Stimulated activated CD8-positive, alpha-beta memory T cell treated with anti-CD3 and anti-CD28 coated beads, Interleukin-12 subunit alpha, Interleukin-12 subunit beta, amount 100 ng/mL, for 4 hours (primary cell): ENCODE results near the gene POM121.
"Not testable (repeated sequence)": the region's sequence is repeated elsewhere in the genome, so short reads cannot be mapped to it uniquely, and the experiment has no call there.

Experiments
- DNase-seq: peaks from one replicate; pipeline ENCODE4 v3.0.0-alpha.2; 2020; ENCODE audit warnings: low read depth

POM121 gene

DNA sequence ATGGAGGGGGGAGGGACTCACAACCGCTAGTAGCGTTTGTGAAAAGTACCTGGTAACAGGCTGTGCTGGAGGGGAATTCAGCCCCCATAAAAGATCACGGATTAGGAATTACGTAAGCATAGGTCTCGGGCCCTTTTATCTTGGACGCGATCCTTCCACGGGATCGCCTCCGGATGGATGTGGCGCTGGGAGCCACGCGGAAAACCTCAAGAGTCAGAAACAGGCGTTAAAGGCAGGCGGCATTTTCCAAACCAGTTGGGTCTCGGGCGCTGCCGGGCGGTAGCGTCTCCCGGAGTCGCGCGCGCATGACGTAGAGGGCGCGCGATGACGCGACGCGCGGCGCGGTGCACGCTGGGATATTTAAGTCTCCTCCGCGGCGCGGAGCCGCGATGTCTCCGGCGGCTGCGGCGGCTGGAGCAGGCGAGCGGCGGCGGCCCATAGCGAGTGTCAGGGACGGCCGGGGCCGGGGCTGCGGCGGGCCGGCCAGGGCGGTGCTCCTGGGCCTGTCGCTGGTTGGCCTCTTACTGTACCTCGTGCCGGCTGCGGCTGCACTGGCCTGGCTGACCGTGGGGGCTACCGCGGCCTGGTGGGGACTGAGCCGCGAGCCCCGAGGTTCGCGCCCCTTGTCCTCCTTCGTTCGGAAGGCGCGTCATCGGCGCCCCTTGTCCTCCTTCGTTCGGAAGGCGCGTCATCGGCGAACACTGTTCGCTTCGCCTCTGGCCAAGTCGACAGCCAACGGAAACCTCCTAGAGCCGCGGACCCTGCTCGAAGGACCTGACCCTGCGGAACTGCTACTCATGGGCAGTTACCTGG, at the start of gene POM121:
Gene POM121 (plus strand): TSS at position 363 of the 813 bp plus-strand sequence. CDS start 27 bp downstream, at position 390.
- DNase-seq: peak; percentile 81

DNA sequence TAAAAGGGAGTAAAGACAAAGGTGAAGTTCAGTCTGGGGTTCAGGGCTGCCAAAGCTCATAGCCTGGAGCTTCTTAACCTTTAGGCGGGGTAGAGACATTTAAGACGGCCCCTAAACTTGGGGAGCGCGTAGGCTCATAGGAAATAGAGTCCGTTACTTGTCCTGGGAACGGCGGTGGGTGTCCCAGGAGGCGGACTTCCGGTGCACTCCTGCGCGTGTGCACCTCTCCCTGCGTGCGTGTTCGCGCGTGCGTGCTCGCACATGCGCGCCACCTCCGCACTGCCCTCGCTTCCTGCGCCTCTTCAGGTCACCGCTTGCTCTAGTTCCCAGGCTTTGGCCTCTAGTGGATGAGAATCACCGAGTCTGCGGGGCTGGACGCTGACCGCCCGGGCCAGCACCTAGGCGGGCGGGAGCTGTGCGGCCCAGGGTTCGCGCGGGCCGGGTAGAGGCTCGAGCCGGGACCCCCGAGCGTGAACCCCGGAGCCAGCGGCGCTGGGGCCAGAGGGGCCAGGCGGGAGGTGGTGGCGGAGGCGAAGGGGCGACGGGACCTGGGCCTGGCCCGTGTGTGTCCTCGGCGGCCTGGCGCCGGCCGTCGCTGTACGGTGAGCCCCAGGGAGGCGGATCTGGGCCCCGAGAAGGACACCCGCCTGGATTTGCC, 45.7 kb upstream of the POM121 start:
- DNase-seq: peak; percentile 59

DNA sequence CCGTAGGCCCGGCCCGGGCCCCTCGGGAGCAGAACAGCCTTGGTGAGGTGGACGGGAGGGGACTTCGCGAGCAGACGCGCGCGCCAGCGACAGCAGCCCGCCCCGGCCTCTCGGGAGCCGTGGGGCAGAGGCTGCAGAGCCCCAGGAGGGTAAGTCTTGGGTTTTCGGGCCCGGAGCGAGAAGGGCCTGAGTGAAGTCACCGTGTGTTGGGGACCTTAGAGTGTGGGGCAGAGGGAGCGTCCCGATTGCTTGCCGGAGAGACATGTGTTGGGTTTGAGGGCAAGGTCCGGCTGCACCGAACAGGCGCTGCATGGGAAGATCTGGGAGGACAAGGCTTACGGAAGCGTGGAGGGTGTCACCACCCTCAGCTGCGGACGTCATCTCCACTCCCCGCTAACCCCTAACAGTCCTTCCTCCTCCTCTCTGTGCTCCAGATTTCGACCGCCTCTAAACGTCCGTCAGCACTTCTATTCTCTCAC, 45.1 kb upstream of the POM121 start:
- peak; percentile 13 for DNase-seq

DNA sequence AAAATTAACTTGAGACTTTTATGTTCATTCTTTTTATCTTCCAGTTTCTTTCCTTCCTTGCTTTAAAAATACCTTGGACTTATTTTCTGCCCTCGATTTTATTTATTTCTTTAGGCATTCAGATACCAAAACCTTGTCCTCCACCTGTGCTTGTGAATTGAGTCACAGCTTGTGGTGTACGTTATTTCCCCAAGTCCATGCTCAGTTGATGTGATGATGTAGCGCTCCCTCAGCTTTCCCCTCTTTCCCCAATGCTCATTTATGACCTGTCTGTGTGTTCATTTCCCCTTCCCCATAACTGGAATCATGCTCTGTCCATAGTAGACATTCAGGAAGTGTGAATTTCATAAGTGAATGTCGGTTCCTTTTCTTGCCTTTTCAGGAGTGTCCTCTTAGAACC, 33.1 kb upstream of the POM121 start:
- DNase-seq: not testable (repeated sequence)

DNA sequence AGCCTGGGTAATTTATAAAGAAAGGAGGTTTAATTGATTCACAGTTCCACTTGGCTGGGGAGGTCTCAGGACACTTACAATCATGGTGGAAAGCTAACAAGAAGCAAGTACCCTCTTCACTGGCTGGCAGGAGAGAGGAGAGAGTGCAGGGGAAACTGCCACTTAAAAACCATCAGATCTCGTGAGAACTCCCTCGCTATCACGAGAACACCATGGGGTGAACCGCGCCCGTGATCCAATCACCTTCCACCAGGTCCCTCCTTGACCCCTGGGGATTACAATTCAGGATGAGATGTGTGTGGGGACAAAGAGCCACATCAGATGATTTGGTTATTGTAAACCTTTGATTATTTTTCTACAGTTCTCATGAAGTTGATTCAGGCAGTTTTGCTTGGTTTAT, 20.2 kb upstream of the POM121 start:
- DNase-seq: not testable (repeated sequence)

DNA sequence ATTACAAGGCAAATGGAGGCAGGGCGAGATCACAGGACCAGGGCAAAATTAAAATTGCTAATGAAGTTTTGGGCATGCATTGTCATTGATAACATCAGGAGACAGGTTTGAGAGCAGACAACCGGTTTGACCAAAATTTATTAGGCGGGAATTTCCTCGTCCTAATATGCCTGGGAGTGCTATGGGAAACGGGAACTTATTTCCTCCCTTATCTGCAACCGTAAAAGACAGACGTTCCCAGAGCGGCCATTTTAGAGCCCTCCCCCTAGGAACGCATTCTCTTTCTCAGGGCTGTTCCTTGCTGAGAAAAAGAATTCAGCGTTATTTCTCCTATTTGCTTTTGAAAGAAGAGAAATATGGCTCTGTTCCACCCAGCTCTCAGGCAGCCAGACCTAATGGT, 16.5 kb upstream of the POM121 start:
- DNase-seq: not testable (repeated sequence)

DNA sequence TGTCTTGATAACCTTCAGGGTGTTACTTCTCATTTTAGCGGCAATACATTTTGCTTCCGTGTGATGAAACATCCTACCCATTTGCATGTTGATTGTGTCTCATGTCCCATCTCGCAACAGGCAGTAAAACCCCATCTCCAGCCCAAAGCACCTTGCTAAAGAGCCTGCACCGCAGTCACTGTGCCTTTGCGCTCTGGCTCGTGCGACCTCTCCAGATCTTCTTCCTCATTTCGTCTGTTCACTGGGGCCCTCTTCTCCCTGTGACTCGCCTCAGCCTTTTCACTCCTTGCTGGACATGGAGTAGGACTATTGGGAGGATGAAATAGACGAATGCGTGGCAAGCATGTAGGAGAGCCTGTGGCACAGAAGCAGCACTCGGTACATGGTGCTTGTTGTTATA, 13.5 kb upstream of the POM121 start:
- DNase-seq: not testable (repeated sequence)

DNA sequence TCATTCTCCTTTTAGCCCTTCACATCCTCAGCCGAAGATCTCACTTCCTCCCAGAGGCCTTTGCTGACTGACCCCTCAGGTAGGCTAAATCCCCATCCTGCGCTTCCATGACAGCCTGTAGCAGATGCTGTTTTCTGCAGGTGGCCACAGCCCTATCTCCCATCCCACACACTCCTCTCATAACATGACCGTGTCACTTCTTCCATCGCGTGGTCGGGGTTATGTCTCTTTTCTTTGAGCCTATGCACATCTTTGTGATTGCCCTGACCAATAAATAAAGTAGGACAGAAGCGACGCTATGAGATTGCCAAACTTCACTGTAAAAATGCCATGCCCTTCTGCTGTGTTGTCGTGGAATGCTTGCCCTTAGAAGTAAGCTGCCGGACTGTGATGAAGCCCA, 11.1 kb upstream of the POM121 start:
- not testable (repeated sequence) for DNase-seq

DNA sequence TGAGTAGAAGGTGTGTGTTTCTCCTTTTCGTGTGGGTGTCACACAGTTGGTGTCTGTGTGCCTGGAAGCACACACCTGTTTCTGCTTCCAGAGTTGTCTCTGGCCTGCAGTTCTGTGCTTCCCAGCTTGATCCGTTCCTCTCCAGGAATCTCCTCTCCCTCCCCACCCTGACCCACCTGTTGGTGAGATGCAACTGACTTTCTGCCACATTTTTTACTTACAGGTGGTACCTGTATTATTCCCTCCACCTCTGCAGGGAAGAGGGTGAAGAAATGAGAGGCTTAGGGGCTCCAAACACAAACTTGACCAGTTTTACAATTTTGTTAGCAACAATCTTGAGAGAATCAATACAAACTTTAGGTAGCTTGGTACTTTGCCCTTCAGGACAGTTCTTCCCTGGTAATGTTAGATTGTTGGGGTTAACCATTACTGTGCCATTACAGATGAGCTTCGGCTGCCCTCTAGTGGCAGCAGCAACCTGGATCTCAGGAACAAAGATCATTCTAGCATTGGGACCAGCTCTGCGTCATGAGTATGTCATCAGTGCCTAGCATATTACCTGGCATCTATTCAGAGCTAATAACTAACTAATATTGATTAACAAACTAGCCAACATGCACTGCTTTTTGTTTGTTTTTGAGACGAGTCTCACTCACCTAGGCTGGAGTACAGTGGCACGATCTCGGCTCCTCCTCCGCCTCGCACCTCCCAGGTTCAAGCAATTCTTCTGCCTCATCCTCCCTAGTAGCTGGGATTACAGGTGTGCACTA, 10.0 kb upstream of the POM121 start:
- not testable (repeated sequence) for DNase-seq

DNA sequence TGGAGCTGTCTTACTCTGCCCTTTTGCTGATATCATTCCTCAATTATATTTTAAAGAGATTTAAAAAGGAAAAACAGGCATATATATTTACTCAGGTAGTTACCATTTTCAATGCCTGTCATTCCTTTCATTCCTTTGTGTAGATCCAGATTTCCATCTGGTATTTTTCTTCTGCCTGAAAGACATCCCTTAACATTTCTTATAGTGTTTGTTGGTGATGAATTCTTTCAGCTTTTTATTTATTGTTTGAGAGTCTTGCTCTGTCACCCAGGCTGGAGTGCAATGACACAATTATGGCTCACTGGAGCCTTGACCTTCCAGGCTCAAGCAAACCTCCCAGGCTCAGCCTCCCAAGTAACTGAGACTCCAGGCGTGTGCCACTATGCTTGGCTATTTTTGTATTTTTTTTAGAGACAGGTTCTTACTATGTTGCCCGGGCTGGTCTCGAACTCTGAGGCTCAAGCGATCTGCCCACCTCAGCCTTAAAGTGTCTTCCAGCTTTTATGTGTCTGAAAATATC, 5.6 kb upstream of the POM121 start:
- no peak for DNase-seq

DNA sequence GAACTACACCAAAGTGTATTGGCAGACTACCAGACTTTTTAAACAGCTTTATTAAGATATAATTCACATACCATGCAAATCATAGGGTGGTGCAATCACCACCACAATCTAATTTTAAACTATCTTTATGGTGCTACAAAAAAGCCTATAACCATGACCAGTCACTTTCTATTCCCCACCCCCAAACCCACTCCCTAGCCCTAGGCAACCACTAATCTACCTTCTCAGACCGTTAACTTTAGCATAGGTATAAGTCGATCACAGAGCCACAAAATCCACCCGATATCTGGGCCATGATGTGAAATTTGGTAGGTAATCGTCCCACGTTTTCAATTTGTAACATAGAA, 536 bp upstream of the POM121 start:
- no peak for DNase-seq

DNA sequence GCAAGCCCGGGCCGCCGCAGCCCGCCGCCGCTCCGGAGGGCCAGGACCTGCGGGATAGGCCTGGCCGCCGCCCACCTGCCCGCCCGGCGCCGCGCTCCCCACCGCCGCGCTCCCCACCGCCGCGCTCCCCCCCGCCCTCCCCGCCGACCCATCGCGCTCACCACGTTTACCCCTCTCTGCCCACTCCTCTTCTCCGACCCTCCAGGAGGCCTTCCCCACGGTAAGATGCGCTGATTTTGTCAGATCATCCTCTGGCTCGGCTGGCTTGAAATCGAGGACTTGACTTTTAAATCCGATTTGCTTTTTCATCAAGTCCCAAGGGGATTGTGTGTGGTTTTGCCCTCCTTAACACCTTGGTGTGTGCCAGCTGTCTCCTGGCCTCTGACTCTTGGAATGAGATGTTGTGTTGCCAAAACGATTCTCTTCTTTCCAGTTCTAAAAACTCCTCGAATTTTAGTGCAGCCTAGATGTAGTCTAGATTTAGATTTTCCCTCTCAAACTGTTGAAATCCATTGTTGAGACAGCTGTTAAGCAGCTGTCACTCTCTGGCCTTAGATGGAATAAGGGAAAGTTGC, 738 bp downstream of the POM121 start:
- DNase-seq: no peak

DNA sequence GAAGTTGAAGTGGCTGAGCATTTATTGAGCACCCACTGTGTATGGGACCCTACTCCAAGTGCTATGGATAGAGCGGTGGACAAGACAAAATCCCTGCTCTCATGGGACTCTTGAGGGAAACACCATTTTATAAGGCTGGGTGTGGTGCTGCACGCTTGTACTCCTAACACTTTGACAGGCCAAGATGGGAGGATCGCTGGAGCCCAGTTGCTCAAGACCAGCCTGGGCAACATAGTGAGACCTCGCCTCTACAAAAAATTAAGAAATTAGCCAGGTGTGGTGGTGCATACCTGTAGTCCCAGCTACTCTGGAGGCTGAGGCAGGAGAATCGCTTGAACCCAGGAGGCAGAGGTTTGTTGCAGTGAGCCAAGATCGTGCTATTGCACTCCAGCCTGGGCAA, 2.9 kb downstream of the POM121 start:
- not testable (repeated sequence) for DNase-seq

DNA sequence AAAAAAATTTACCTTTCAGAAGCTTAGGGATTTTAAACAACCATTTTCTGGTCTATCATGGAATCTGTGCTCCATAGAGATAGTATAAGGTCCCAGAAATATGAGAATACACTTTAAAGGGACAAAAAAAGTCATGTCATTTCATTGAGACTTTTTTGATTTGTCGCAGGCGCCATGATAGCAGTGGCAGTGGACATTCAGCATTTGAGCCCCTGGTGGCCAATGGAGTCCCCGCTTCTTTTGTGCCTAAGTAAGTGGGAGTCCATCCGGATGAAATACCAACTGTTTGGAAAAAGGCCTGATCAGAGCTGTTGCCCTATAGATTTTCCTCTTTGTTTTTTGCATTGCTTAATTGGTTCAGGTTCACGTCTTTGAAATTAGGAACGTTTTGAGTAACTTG, 3.3 kb downstream of the POM121 start:
- not testable (repeated sequence) for DNase-seq

DNA sequence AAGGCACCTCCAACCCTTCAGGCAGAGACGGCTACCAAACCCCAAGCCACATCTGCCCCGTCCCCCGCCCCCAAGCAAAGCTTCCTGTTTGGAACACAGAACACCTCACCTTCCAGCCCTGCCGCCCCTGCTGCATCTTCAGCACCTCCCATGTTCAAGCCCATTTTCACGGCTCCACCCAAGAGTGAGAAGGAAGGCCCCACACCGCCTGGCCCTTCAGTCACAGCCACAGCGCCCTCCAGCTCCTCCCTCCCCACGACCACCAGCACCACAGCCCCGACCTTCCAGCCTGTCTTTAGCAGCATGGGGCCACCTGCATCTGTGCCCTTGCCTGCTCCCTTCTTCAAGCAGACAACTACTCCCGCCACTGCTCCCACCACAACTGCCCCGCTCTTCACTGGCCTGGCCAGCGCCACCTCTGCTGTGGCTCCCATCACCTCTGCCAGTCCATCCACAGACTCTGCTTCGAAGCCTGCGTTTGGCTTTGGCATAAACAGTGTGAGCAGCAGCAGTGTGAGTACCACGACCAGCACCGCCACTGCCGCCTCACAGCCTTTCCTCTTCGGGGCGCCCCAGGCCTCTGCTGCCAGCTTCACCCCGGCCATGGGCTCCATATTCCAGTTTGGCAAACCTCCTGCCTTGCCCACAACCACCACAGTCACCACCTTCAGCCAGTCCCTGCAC, 17.3 kb downstream of the POM121 start:
- DNase-seq: not testable (repeated sequence)

DNA sequence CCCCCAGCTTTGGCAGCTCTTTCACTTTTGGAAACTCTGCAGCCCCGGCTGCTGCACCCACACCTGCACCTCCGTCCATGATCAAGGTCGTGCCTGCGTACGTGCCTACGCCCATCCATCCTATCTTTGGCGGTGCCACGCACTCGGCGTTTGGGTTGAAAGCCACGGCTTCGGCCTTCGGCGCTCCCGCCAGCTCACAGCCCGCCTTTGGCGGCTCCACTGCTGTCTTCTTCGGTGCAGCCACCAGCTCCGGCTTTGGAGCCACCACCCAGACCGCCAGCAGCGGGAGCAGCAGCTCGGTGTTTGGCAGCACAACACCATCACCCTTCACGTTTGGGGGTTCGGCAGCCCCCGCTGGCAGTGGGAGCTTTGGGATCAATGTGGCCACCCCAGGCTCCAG, 18.1 kb downstream of the POM121 start:
- not testable (repeated sequence) for DNase-seq

DNA sequence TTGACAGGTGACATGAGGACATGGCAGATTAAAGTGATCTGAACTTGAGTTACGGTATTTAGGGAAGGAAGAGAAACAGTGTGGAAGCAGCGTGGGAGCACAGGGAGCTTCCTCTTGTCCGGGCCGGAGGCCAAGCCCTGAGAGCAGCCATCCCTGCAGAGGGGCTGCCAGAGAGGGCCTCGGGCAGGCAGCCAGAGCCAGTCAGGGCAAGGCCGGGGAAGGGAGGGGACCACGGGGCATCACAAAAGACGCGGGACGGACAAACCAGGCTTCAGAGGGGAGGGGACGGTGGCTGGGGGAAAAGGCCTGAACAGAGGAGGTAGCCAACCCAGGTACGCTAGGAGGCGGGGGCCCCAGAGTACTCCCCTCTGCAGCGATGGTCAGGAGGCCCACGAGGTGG, 20.0 kb downstream of the POM121 start:
- not testable (repeated sequence) for DNase-seq

DNA sequence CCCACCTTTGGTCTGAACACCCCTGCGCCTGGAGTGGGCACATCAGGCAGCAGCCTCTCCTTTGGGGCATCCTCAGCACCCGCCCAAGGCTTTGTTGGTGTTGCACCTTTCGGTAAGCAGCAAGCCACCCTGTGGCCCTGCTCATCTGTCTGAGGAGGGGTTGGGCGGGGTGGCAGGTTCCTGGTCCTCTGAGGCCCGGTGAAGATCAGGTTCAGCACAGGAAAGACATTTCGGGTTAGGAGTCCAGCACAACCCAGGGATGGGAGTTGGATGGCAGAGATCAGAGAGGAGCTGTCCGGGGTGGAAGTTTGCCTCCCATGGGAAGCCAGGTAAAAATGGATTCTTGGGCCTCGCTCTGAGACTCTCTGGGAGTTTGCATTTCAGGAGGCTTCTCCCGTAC, 20.7 kb downstream of the POM121 start:
- DNase-seq: not testable (repeated sequence)

DNA sequence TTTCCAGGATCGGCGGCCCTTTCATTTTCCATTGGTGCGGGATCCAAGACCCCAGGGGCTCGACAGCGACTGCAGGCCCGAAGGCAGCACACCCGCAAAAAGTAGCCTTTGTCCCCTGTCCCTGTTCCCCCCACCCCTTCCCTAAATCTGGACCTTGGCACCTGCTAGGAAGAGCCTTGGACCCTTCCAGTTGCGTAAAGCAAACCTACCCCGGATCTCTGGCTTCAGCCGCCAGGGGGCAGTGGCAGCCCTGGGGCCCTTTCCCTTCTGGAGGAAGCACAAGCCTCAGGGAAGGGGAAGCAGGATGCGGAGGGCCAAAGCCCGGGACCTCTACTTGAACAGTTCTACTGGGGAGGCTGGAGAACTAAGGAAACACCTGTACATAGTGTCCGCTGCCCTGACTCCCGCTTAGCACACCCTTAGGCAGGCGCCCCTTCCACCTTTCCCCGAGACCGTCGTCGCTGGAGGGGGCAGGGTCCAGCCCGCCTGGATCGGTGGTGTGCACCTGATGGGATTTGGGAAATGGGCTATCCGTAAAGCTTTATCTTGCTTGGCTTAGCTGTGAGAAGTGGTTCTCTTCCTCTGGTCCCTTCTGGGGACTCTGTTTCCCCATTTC, 21.3 kb downstream of the POM121 start:
- not testable (repeated sequence) for DNase-seq

DNA sequence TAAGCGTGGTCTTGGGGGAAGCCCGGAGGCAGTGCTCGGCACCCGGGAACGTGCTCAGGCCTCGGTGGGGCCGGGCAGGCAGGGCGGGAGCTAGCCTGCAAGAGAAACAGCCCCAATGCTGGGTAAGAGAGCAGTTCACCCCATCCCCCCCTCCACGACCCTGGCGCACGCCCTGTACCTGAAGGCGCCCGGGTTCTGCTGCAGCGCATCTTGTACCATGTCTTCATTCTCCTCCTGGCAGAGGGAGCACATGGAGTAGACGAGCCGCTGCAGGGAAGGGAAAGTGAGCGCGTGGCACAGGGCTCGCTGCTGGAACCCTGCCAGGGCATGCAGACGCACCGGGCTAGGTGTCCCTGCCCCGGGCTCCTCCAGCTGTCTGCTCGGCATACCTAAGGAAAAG, 23.8 kb downstream of the POM121 start:
- DNase-seq: not testable (repeated sequence)

DNA sequence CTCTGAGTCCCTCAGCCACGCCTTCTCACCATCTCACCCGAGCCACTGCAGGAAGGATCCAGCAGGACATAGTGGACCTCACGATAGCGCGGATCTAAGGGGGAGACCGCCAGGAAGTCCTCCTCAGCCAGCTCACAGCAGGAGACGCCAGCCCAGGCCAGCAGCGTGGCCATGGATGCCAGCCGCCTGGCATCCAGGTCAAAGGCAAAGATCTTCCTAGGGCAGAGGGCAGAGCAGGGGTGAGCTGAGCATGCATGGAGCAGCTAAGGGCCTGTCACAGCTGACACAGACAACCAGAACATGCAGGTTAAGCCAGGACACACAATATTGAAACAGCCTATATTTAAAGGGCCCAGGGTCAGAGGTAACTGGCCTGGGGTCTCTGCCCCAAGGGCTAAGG, 24.4 kb downstream of the POM121 start:
- DNase-seq: not testable (repeated sequence)
